Activated B cell treated with CpG ODN at 0.5 μM for 24 hours (primary cell): ENCODE measurements around the gene TCHP. TPM values are rescaled to one million over a fixed set of nuclear protein-coding genes. Genes with fewer than 3 reads are reported as not detected.

ENCODE experiments used
- ATAC-seq: fragments of 200-7000 bp; cut with Tn5 transposase; one replicate; pipeline ENCODE4 v1.10.0; 2021; ENCODE audit warnings: low read depth, mild to moderate bottlenecking, moderate library complexity
- CTCF ChIA-PET: fragments of 350-600 bp; sonication (Branson Sonifier 250); formaldehyde crosslinking; loops from one replicate; lab custom pipeline; 2021; ENCODE audit warnings: antibody characterized with exemption; lab: Charles Lee
- POLR2A ChIA-PET: fragments of 350-600 bp; sonication (Branson Sonifier 250); formaldehyde crosslinking; loops from one replicate; lab custom pipeline; 2021; ENCODE audit warnings: antibody characterized with exemption; lab: Charles Lee
- DNase-seq: peaks from one replicate; pipeline ENCODE4 v3.0.0; 2022
- H3K27ac Mint-ChIP-seq: one replicate; pipeline ENCODE4 v1.8.0; 2020; ENCODE audit warnings: mixed read lengths
- H3K27me3 Mint-ChIP-seq: one replicate; pipeline ENCODE4 v1.8.0; 2021; ENCODE audit warnings: mixed read lengths
- H3K36me3 Mint-ChIP-seq: one replicate; pipeline ENCODE4 v1.8.0; 2021; ENCODE audit warnings: low read depth, mixed read lengths
- H3K4me1 Mint-ChIP-seq: one replicate; pipeline ENCODE4 v1.8.0; 2021; ENCODE audit warnings: mixed read lengths
- H3K4me3 Mint-ChIP-seq: one replicate; pipeline ENCODE4 v1.8.0; 2020; ENCODE audit warnings: mild to moderate bottlenecking, mixed read lengths
- H3K9me3 Mint-ChIP-seq: one replicate; pipeline ENCODE4 v1.8.0; 2020; ENCODE audit warnings: mixed read lengths
- CTCF ChIP-seq: fragments of 200-600 bp; IDR thresholded peaks from one replicate; pipeline ENCODE4 v1.8.0; 2022; ENCODE audit warnings: antibody characterized with exemption, mild to moderate bottlenecking
- intact Hi-C: fragments of 100-400 bp; cut with micrococcal nuclease; formaldehyde crosslinking; loops from one replicate; pipeline ENCODE4 v1.15.1; 2024
- total RNA-seq: library from RNA; stranded (reverse); gene quantifications from 2 replicates; pipeline ENCODE4 v1.2.3, GENCODE V29; 2022

Gene TCHP
- total RNA-seq, 1 donor from 2014 or later, result 28.3 TPM

GRCh38 chr12:109910969-109911348, 10.9 kb downstream of the TCHP start:
- no peak for TF ChIP-seq CTCF
- DNase-seq, result no peak
- Mint-ChIP-seq H3K36me3 (peaks cover 84% of the 10 kb centered on the region), H3K27me3 (no peaks in the 10 kb centered on the region), H3K4me1 (no peaks in the 10 kb centered on the region), H3K4me3 (no peak overlapping the region), H3K27ac (no peak overlapping the region), H3K9me3 (no peaks in the 10 kb centered on the region)
- intact Hi-C loops, result no loop called here
- ChIA-PET CTCF (no interaction called here), POLR2A (no interaction called here)
- no peak for ATAC-seq

GRCh38 chr12:109912855-109913321, 12.8 kb downstream of the TCHP start:
- DNase-seq, result no peak
- POLR2A ChIA-PET, result no interaction called here
- H3K36me3 Mint-ChIP-seq, result peaks cover 86% of the 10 kb centered on the region
- no peaks in the 10 kb centered on the region for H3K27me3 Mint-ChIP-seq
- H3K27ac Mint-ChIP-seq, result no peak overlapping the region
- no peak overlapping the region for H3K4me3 Mint-ChIP-seq
- CTCF ChIA-PET, result interaction anchor here (1.1 kb wide), 1 partner anchor 9 kb away, joined by 4 read pairs; no protein-coding TSS in a partner anchor
- no peak for ATAC-seq
- no peaks in the 10 kb centered on the region for H3K9me3 Mint-ChIP-seq
- H3K4me1 Mint-ChIP-seq, result no peaks in the 10 kb centered on the region
- no peak for TF ChIP-seq CTCF
- intact Hi-C loops, result no loop called here

- no peak overlapping the region for H3K27ac Mint-ChIP-seq
These were observed 14.4 kb downstream of the TCHP start for GRCh38 chr12:109914461-109914860.

GRCh38 chr12:109915171-109916040, 15.3 kb downstream of the TCHP start:
- Mint-ChIP-seq H3K9me3 (no peaks in the 10 kb centered on the region), H3K27me3 (no peaks in the 10 kb centered on the region), H3K36me3 (peaks cover 89% of the 10 kb centered on the region), H3K4me3 (no peak overlapping the region), H3K4me1 (no peaks in the 10 kb centered on the region), H3K27ac (no peak overlapping the region)
- DNase-seq, result no peak
- POLR2A ChIA-PET, result interaction anchor here (0.6 kb wide), 2 partner anchors 24 to 117 kb away, joined by 3 read pairs; no protein-coding TSS in a partner anchor
- no peak for TF ChIP-seq CTCF
- intact Hi-C loops, result no loop called here
- CTCF ChIA-PET, result no interaction called here
- no peak for ATAC-seq

More at GRCh38 chr12:109914461-109914860, 14.4 kb downstream of the TCHP start:
- no peak for TF ChIP-seq CTCF
- intact Hi-C loops, result no loop called here
- Mint-ChIP-seq H3K36me3 (peaks cover 87% of the 10 kb centered on the region), H3K9me3 (no peaks in the 10 kb centered on the region), H3K4me1 (no peaks in the 10 kb centered on the region), H3K4me3 (no peak overlapping the region), H3K27me3 (no peaks in the 10 kb centered on the region)
- ChIA-PET POLR2A (no interaction called here), CTCF (no interaction called here)
- ATAC-seq (no peak), DNase-seq (no peak)

- peaks cover 90% of the 10 kb centered on the region for H3K36me3 Mint-ChIP-seq
- H3K4me3 Mint-ChIP-seq, result no peak overlapping the region
- H3K27ac Mint-ChIP-seq, result no peak overlapping the region
- H3K27me3 Mint-ChIP-seq, result no peaks in the 10 kb centered on the region
- H3K9me3 Mint-ChIP-seq, result no peaks in the 10 kb centered on the region
- no peak for ATAC-seq
- TF ChIP-seq CTCF, result no peak
- H3K4me1 Mint-ChIP-seq, result no peaks in the 10 kb centered on the region
- intact Hi-C loops, result no loop called here
- POLR2A ChIA-PET, result interaction anchor here (0.6 kb wide), 1 partner anchor 117 kb away, joined by 3 read pairs; no protein-coding TSS in a partner anchor
- CTCF ChIA-PET, result no interaction called here
- no peak for DNase-seq
These were observed 16.0 kb downstream of the TCHP start for GRCh38 chr12:109916045-109916444.
